HG03066 (cell line): ENCODE results near the gene EML4.

ENCODE experiments used
- ATAC-seq: cut with Tn5 transposase; IDR thresholded peaks from one replicate; pipeline ENCODE4 v1.9.1; 2021; ENCODE audit warnings: low read depth; ENCODE audit not compliant: unreplicated experiment

EML4 gene

GRCh38 chr2:42192652-42193566, 23.8 kb downstream of the EML4 start:
- ATAC-seq, result peak; percentile 54

- no peak for ATAC-seq
These were observed 24.6 kb downstream of the EML4 start for GRCh38 chr2:42193722-42194187.

DNA sequence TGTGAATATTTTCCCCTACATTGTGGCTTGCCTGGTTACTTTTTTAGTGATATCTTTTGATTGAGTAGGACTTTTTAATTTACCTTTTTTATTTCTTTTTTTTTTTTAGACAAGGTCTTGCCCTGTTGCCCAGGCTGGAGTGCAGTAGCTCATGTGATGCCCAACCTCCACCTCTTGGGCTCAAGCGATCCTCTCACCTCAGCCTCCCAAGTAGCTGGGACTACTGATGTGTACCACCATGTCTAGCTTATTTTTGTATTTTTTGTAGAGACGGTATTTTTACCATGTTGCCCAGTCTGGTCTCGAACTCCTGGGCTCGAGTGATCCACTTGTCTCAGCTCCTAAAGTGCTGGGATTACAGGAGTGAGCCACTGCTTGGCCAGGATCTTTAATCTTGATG, 25.3 kb downstream of the EML4 start:
- no peak for ATAC-seq

- ATAC-seq, result no peak
These were observed 26.4 kb downstream of the EML4 start for GRCh38 chr2:42195559-42195958.

- ATAC-seq, result no peak
These were observed 26.9 kb downstream of the EML4 start for GRCh38 chr2:42196070-42196402.

GRCh38 chr2:42196403-42197267, 27.5 kb downstream of the EML4 start:
- ATAC-seq, result no peak

DNA sequence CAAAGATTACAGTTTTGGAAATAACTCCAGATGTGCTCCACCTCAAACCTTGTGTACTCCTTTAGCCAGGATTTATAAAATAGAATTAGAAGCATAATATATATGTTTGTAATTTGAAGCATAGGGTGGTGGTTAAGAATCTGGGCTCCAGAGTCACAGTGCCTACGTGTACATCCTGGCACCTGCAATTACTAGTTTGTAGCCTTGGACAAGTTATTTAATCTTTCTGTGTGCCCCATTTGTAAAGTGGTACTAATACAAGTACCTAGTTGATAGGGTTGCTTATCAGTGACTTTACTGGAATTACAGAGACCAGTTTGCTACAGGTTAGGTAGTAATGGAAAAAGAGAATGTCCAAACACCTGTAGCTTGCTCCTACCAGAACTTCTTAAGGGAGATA, 28.6 kb downstream of the EML4 start:
- ATAC-seq, result no peak

- no peak for ATAC-seq
These were observed 29.3 kb downstream of the EML4 start for GRCh38 chr2:42198466-42198865.

DNA sequence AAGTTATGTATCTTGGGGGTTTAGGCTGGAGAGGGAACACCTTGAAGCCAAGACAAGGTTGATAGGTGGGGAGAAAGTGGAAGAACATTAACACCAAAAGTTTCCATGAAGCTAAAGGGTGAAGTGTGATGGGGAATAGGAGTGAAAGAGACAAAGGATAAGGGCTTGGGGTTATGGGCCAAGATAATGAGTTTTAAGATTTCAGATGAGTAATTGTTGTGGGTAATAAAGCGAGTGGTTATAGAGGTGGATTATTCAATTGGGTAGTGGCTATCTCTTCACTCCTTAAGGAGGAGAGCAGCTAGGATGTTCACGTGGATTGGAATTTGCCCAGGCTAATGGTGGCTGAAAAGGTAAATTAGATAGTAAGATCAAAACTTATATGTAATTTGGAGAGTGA, 29.8 kb downstream of the EML4 start:
- ATAC-seq, result no peak

DNA sequence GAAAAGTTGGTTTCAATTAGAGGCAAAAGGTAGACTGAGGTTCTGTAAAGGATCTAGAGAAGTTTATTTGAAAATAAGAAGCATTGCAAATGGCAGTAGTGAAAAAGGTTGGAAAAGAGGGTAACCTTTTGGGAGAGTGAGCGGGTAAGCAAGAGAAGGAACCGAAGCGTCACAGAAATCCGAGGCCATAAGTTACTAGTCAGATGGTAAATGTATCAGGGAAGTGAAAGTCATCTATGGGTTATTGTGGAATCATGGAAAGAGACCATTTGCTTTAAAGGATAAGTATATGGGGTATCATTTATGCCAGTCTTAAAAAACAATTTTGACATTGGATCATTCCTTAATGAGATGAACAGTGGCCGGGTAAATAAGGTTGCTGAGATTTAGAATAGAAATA, 30.5 kb downstream of the EML4 start:
- ATAC-seq, result no peak

DNA sequence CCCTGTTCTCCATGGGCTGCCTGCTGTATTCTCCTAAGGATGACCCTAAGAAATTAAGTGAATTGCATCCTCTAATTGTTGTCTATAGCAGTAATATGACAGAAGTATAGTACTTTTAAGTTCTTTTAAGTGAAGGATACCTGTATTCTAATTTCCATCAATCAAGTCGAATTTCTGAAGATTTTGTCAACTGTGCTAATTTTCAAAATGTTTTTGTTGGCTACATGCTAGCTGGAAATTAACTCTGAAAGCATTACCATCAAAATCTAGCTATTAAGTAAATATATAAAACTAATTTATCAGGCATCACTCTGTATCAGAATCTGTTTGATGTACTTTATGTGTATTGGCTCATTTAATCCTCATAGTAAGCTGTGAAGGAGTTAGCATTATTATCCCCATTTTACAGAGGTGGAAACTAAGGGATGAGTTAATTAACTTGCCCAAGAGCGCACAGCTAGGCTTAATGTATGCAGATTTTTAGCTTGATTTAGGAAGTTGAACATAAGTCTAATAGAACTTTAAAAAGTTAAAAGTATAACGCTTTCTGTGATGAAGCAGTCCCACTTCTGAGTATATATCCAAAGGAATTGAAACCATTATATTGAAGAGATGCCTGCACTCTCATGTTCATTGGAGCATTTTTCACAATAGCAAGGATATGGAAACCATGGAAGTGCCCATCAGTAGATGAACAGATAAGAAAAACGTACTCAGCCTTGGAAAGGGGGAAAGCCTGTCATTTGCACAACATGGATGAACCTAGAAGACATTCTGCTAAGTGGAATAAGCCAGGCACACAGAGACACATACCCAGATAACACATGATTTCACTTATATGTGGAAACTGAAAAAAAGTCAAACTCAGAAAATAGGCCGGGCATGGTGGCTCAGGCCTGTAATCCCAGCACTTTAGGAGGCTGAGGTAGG, 32.0 kb downstream of the EML4 start:
- no peak for ATAC-seq

GRCh38 chr2:42202634-42203008, 33.5 kb downstream of the EML4 start:
- ATAC-seq, result no peak

- ATAC-seq, result no peak
These were observed 34.6 kb downstream of the EML4 start for GRCh38 chr2:42203792-42204191.

DNA sequence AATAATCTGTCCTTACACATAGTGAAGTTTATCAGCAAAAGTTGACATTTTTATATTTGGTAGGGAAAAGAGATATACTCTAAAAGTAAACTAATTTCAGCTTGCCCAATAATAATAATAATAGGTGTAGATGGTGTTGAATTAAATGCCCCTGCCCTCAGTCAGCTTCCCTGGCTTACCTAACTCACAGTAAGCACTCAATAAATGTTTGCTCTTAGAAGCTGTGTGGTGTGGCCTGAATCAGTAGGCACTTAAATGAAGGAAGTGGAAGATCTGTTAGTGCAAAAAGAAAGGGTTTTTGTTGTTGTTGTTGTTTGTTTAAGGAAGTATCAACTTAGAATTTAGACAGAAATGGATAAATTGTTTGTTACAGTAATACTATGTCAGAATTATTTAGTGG, 36.2 kb downstream of the EML4 start:
- ATAC-seq, result no peak

GRCh38 chr2:42207826-42208225, 38.7 kb downstream of the EML4 start:
- ATAC-seq, result no peak

- no peak for ATAC-seq
These were observed 41.0 kb downstream of the EML4 start for GRCh38 chr2:42210203-42210602.

DNA sequence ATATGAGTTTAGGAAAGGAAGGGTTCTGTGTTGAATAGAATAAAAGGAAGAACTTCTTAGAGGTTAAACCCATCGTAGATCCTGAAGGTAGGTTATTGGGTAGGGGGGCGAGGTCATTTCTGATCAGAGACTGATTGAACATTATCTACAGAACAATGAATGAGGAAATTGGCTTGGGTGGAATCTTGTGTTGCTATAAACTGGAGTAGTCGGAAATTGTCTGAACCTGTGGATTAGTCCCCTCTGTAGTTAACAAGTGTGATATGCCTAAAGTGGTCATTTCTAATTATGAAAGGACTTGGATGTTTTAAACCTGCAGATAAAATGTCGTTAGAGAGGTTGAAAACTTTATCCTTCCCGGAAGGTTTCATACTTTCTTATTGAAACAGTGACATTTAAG, 42.1 kb downstream of the EML4 start:
- no peak for ATAC-seq

DNA sequence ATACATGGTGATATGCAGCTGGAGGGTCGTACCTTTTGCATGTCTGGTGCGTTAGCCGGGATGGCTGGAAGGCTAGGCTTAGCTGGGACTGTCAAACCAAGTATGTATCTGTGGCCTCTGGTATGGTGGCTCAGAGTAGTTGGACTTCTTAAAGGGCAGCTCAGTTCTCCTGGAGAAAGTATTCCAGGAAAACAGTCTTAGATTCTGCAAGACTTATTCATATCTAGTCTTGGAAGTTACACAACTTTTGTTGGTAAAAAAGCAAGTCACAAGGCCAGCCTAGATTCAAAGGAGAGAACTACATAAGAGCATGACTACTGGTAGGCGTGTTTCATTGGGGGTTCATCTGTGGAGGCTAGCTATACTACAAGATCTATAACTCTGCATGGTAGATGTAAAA, 45.5 kb downstream of the EML4 start:
- ATAC-seq, result no peak

DNA sequence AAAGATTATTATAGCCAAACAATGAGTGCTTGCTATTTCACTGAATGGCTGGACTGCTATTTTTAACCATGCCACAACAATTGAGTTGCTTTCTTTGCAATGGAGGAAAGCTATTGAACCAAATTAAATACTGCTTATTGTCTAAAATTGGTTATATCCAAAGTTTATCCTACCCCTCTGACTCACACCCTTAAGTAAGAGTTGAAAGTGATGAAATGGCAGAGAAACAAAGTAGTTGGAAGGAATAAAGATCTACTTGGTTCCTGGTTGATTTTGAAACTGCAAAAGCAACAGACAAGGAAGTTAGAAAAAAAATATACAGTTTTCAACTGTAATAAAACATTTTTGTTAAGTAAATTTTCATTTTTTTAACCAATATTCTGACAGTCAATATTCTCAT, 47.5 kb downstream of the EML4 start:
- ATAC-seq, result no peak

DNA sequence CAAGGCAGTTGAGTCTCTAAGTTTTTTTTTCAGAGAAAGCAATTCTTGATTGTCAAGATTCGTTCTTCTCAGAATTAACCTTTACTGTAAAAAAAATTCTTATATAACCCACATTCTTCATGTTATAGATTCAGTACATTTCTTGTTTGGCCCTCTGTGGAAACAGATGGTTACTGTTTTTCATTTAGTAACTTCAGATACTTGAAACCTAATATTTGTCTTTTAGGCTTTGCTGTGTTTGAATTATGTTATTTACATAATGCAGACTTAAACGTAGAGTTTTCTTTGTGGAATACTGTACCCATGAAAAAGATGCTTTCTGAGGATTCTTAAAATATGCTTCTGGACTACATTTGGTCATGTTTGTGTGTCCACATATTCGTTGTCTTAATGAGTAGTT, 48.2 kb downstream of the EML4 start:
- no peak for ATAC-seq

DNA sequence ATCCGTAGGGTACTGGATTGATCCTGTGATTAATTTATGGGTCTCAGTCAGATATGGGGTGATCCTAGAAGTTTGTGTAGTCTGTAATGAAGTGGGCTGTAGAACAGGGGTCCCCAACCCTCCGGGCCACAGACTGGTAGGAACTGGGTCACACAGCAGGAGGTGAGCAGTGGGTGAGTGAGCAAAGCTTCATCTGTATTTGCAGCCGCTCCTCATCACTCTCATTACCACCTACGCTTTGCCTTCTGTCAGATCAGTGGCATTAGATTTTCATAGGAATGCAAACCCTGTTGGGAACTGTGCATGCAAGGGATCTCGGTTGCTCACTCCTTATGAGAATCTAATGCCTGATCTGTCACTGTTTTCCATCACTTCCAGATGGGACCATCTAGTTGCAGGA, 48.8 kb downstream of the EML4 start:
- no peak for ATAC-seq
